Endodermal cell (in vitro differentiated cells): ENCODE measurements around the gene ZNF407. TPM values are rescaled to one million over a fixed set of nuclear protein-coding genes. Genes with fewer than 3 reads are reported as not detected.

Source experiments
- DNase-seq: peaks from one replicate; pipeline ENCODE4 v3.0.0-alpha.2; 2017
- H3K27ac ChIP-seq: 2 replicates; pipeline ENCODE4 v1.5.1; 2013; ENCODE audit warnings: mild to moderate bottlenecking, low read depth, low read length, moderate library complexity
- H3K27me3 ChIP-seq: 2 replicates; pipeline ENCODE4 v1.6.1; 2013; ENCODE audit warnings: mild to moderate bottlenecking, low read length, moderate library complexity; ENCODE audit not compliant: insufficient read depth, control insufficient read depth, poor library complexity, severe bottlenecking
- H3K36me3 ChIP-seq: 2 replicates; pipeline ENCODE4 v1.7.0; 2013; ENCODE audit warnings: mild to moderate bottlenecking, low read length, moderate library complexity; ENCODE audit not compliant: control insufficient read depth, insufficient read depth
- H3K4me1 ChIP-seq: one replicate; pipeline ENCODE4 v1.7.0; 2013; ENCODE audit warnings: low read length; ENCODE audit not compliant: control insufficient read depth, insufficient read depth
- H3K4me3 ChIP-seq: 2 replicates; pipeline ENCODE4 v1.5.1; 2013; ENCODE audit warnings: mild to moderate bottlenecking, low read length, moderate library complexity
- H3K9ac ChIP-seq: 2 replicates; pipeline ENCODE4 v1.6.1; 2013; ENCODE audit warnings: mild to moderate bottlenecking, low read length, moderate library complexity; ENCODE audit not compliant: poor library complexity, severe bottlenecking; ENCODE audit errors: extremely low read depth
- H3K9me3 ChIP-seq: 2 replicates; pipeline ENCODE4 v1.6.1; 2013; ENCODE audit warnings: mild to moderate bottlenecking, low read length, moderate library complexity; ENCODE audit not compliant: control insufficient read depth
- H3K27ac Mint-ChIP-seq: 2 replicates; pipeline ENCODE4 v1.8.0; 2020; ENCODE audit warnings: mixed read lengths
- H3K27me3 Mint-ChIP-seq: 2 replicates; pipeline ENCODE4 v1.8.0; 2021; ENCODE audit warnings: mild to moderate bottlenecking, mixed read lengths; ENCODE audit not compliant: insufficient read depth
- H3K36me3 Mint-ChIP-seq: 2 replicates; pipeline ENCODE4 v1.8.0; 2020; ENCODE audit warnings: low read depth, mixed read lengths
- H3K4me1 Mint-ChIP-seq: 2 replicates; pipeline ENCODE4 v1.8.0; 2020; ENCODE audit warnings: mixed read lengths
- H3K4me3 Mint-ChIP-seq: 2 replicates; pipeline ENCODE4 v1.8.0; 2020; ENCODE audit warnings: mild to moderate bottlenecking, moderate library complexity, mixed read lengths
- H3K9me3 Mint-ChIP-seq: 2 replicates; pipeline ENCODE4 v1.8.0; 2020; ENCODE audit warnings: mild to moderate bottlenecking, mixed read lengths
- WGBS, 2 experiments: methylation state at CpG; one replicate each; pipeline versions ENCODE4 v1.1.5 to v1.1.7; 2013; ENCODE audit warnings: missing lambda C conversion rate in 2 of 2, mixed read lengths in 1 of 2; ENCODE audit not compliant: insufficient coverage in 1 of 2, insufficient read length in 1 of 2; 5-methylcytosine and 5-hydroxymethylcytosine counted together
- total RNA-seq, 2 donors: library from RNA; stranded (reverse); fragmentation: NEBNext Ultra II Directional in 1 of 2; extraction: Animal tissue kit (Norgen Biotek cat#: 25700) in 1 of 2; gene quantifications; 2 replicates in 1 of 2; 3 replicates in 1 of 2; pipeline ENCODE4 v1.2.1, GENCODE V29; 2021
- TF ChIP-seq, protein P1 (sequence below): fragments of 200-600 bp; sonication (generic); conservative IDR thresholded peaks from 2 replicates; pipeline ENCODE4 v1.5.0; 2021; ENCODE audit warnings: antibody characterized with exemption, mild to moderate bottlenecking

Gene ZNF407
- total RNA-seq, 2 donors from 2014 or later = 7.6 to 13.1 TPM

DNA sequence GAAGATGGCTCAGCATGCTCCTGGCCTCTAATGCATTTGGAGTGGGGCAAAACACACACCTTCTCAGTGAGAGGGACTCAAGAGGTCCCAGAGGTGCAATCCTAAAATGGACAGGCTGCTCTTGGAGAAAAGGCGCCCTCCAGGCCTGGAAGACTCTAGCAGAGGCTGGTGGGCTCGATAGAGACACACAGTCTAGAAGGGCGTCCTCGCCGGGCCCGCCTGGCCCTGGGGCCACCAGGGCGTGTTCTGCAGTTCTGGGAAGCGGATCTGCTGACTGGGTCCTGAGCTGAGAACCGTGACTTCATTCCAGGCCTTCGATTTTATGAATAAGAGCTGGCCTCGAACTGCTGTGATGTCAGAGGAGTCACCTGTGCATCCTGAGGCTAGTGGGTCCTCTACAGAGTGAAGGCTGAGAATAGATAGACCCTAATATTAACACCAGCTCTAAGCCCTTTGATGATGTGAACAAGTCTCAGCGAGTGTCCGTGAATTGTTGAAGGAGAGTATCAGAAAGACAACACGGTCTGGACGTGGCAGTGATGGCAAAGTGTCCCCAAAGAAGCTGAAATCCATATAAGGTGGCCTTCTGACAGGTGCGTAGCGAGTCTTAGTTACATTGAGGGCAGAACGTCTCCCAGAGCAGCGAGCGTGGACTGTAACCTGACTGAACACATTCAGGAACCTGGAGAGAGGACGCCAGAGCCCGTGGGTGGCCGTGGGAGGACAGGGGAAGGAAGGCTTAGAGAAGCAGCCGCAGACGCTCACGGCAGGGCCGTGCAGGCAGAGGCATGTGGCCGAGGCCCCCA, 474.4 kb downstream of the ZNF407 start:
- no peak for DNase-seq
- Mint-ChIP-seq H3K27ac (no peak overlapping the region), H3K9me3 (peaks cover under 1% of the 10 kb centered on the region), H3K4me1 (peaks cover 3% of the 10 kb centered on the region), H3K36me3 (no peaks in the 10 kb centered on the region), H3K4me3 (no peak overlapping the region), H3K27me3 (no peaks in the 10 kb centered on the region)
- no peaks in the 10 kb centered on the region for H3K9me3 ChIP-seq
- no peaks in the 10 kb centered on the region for H3K36me3 ChIP-seq
- no peaks in the 10 kb centered on the region for H3K4me1 ChIP-seq
- WGBS, 2 experiments = 93 to 95% methylated on average over 24 to 28 of the region's 28 CpGs
- no peaks in the 10 kb centered on the region for H3K27me3 ChIP-seq
- no peak overlapping the region for H3K4me3 ChIP-seq
- TF ChIP-seq, protein P1, sequence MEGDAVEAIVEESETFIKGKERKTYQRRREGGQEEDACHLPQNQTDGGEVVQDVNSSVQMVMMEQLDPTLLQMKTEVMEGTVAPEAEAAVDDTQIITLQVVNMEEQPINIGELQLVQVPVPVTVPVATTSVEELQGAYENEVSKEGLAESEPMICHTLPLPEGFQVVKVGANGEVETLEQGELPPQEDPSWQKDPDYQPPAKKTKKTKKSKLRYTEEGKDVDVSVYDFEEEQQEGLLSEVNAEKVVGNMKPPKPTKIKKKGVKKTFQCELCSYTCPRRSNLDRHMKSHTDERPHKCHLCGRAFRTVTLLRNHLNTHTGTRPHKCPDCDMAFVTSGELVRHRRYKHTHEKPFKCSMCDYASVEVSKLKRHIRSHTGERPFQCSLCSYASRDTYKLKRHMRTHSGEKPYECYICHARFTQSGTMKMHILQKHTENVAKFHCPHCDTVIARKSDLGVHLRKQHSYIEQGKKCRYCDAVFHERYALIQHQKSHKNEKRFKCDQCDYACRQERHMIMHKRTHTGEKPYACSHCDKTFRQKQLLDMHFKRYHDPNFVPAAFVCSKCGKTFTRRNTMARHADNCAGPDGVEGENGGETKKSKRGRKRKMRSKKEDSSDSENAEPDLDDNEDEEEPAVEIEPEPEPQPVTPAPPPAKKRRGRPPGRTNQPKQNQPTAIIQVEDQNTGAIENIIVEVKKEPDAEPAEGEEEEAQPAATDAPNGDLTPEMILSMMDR = no peak
- no peak overlapping the region for H3K9ac ChIP-seq
- no peak overlapping the region for H3K27ac ChIP-seq

DNA sequence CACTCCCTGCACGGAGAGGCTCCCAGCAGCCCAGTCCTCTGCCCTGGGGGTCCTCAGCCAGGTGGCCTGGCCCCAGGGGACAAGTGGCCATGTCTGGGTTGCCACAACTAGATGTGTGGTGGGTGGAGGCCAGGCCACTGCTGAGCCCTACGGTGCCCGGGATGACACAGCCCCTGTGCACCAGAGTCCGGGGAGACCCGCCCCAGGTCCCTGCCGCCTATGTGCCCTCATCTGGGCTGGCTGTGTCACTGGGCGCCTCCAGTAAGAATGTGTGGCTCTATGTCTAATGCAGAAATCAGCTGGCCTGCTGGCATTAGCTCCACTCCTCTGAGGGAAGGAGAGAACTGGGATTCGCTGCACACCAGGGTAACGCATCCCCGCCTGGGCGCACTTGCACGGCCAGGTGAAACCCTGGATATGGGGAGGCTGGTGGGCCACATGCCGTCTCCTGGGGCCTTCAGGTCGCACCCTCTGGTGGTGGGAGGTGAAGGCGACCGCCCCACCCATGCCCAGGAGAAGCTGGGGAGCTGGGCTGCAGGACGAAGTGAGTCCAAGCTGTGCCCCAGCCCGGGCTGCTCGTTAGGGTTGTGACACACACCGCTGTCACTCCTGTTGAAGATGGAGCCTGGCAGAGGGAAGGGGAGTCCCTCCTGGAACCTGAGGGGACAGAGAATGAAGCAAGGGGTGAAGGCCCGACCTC, 475.2 kb downstream of the ZNF407 start:
- Mint-ChIP-seq H3K36me3 (no peaks in the 10 kb centered on the region), H3K27me3 (no peaks in the 10 kb centered on the region), H3K4me1 (peaks cover 3% of the 10 kb centered on the region), H3K4me3 (no peak overlapping the region), H3K27ac (no peak overlapping the region), H3K9me3 (peaks cover 5% of the 10 kb centered on the region)
- Histone ChIP-seq H3K9ac (no peak overlapping the region), H3K36me3 (no peaks in the 10 kb centered on the region), H3K27me3 (no peaks in the 10 kb centered on the region), H3K4me3 (no peak overlapping the region), H3K9me3 (no peaks in the 10 kb centered on the region), H3K4me1 (no peaks in the 10 kb centered on the region), H3K27ac (no peak overlapping the region)
- peak; percentile 35 for DNase-seq
- TF ChIP-seq, protein P1 = no peak
- 93 to 95% methylated on average over 11 to 21 of the region's 21 CpGs for WGBS, 2 experiments

DNA sequence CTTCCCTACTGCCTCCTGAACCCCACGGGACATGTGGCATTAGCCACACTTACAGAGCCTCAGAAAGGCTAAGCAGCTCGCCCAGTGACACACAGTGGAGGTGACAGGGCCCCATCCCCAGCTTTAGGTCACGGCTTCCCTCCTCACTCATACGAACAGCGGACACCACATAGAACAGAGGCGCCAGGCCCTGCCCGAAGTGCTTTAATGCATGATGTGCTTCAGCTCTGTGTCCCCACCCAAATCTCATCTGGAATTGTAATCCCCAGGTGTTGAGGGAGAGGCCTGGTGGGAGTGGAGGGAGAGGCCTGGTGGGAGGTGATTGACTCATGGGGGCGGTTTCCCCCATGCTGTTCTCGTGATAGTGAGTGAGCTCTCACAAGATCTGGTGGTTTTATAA, 476.0 kb downstream of the ZNF407 start:
- DNase-seq = no peak
- Mint-ChIP-seq H3K4me3 (no peak overlapping the region), H3K4me1 (peaks cover 3% of the 10 kb centered on the region), H3K36me3 (no peaks in the 10 kb centered on the region), H3K27me3 (no peaks in the 10 kb centered on the region), H3K9me3 (peaks cover 10% of the 10 kb centered on the region), H3K27ac (no peak overlapping the region)
- no peak overlapping the region for H3K9ac ChIP-seq
- H3K27ac ChIP-seq = no peak overlapping the region
- no peaks in the 10 kb centered on the region for H3K36me3 ChIP-seq
- TF ChIP-seq, protein P1 = no peak
- no peaks in the 10 kb centered on the region for H3K4me1 ChIP-seq
- no peak overlapping the region for H3K4me3 ChIP-seq
- WGBS, 2 experiments = 91 to 100% methylated on average over 2 to 9 of the region's 9 CpGs
- H3K27me3 ChIP-seq = no peaks in the 10 kb centered on the region
- no peaks in the 10 kb centered on the region for H3K9me3 ChIP-seq
